Posterior cingulate gyrus (tissue), 11 donors: ENCODE data around the gene TREML4.
"Not testable (repeated sequence)": the region's sequence is repeated elsewhere in the genome, so short reads cannot be mapped to it uniquely, and the experiment has no call there.

Experiments used
- DNase-seq, 10 donors: peaks; one replicate each; pipeline versions ENCODE4 v3.0.0 to v3.0.0-alpha.2; 2020 to 2021; ENCODE audit warnings: mixed read lengths in 3 of 10
- intact Hi-C: fragments of 100-400 bp; cut with DNase I; formaldehyde crosslinking; loops from one replicate; pipeline ENCODE4 v1.15.1; 2023

TREML4 gene, protein sequence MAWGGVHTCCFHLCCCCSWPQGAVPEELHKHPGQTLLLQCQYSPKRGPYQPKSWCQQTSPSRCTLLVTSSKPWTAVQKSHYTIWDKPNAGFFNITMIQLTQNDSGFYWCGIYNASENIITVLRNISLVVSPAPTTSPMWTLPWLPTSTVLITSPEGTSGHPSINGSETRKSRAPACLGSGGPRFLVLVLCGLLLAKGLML

GRCh38 chr6:41228096-41228495 is at the start of gene TREML4:
Gene TREML4 (plus strand): TSS chr6:41228349. CDS start chr6:41228428, 79 bp downstream.
- intact Hi-C loops = no loop called here
- no peak for DNase-seq

GRCh38 chr6:41179163-41179562 is 49.0 kb upstream of the TREML4 start:
- DNase-seq = no peak
- intact Hi-C loops = no loop called here

DNA sequence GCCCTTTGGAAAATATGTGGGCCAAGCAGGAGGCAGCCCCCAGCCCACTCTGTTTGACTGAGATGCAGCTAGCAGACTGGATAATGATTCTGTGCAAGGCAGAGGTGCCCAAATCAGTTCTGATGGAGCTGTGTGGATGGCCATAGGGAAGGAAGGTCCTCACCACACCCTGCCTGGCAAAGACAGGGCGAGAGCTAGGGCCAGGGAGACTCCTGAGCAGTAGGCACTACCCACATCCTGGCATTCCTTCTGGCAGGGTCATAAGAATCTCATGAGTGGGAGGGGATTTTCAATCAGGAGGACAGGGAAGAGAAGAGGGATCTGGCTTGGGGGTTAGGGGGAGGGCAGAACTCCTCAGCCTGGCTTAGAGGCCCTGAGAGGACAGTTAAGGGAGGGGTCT is 46.6 kb upstream of the TREML4 start:
- intact Hi-C loops = no loop called here
- no peak for DNase-seq

GRCh38 chr6:41182069-41183034 is 45.8 kb upstream of the TREML4 start:
- DNase-seq = no peak
- intact Hi-C loops = no loop called here

DNA sequence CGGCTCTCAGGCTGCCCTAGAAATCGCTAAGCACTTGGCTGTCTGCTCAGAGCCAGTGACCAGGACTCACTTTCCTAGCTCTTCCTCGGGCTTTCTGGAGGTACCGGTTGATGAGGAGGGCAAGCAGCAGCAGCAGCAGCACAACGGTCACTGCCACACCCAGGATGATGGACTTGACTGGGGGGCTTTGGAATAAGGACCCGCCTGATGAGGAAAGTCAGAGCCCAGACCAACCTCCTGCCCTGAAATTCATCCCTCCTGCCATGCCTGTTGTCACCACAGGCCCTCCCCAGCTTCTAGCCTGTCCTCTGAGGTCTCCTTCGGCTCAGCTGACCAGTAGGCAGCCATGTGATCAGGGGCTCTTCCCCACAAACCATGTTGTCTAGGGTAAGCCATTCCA is 43.4 kb upstream of the TREML4 start:
- intact Hi-C loops = no loop called here

DNA sequence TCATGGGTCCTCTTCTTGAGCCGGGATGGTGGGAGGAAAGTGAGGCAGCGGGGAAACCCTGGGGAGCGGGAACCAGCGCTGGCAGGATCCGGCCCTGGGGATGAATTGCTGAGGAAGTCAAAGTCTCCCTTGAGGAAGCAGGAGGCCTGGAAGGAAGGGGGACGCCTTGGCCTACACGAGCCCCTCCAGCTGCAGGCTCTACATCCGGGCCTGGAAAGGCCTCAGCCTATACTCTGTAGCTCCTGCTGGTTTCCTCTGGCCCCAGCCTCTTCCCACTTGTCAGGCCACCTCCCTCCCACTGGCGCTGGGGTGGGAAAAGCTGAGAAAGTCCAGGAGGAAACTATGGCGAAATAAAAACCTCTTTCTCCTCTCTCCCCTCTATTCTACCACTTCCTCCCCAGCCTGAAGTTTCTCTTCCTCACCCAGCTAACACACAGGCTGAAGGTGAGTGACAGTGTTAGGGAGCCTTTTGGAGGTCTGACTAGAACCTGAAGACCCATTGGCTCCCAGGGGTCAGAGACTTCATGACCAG is 42.1 kb upstream of the TREML4 start:
- intact Hi-C loops = no loop called here
- DNase-seq = no peak

More for the DNA sequence above, 43.4 kb upstream of the TREML4 start:
- DNase-seq = no peak

- intact Hi-C loops = no loop called here
These were observed 39.9 kb upstream of the TREML4 start for GRCh38 chr6:41187924-41188886.

DNA sequence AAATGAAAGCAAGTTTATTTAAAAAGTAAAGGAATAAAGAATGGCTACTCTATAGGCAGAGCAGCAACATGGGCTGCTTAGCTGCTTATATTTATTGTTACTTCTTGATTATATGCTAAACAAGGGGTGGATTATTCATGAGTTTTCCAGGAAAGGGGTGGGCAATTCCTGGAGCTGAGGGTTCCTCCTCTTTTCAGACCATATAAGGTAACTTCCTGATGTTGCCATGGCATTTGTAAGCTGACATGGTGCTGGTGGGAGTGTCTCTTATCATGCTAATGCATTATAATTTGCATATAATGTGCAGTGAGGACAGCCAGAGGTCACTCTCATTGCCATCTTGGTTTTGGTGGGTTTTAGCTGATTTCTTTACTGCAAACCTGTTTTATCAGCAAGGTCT is 39.1 kb upstream of the TREML4 start:
- intact Hi-C loops, DNase-seq: not testable (repeated sequence)

More at GRCh38 chr6:41187924-41188886, 39.9 kb upstream of the TREML4 start:
- no peak for DNase-seq

DNA sequence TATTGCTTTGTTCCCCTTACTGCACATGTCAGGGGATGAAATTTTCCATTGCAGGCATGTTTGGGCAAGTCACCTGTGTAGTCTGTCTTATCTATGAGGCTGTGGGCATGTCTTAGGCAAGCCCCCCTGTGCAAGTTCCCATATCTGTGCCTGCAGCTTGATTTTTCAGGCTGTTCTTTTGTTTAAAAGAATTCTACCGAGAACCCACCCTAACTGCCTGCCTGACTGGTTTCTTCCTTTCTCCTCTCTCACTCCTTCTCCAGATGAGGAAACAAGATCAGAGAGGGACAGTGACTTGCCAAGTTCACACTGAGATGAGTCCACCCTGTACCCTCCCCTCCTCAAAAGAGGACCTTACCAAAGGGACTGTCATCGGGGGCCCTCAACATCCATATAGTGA is 38.2 kb upstream of the TREML4 start:
- no peak for DNase-seq
- intact Hi-C loops = no loop called here

DNA sequence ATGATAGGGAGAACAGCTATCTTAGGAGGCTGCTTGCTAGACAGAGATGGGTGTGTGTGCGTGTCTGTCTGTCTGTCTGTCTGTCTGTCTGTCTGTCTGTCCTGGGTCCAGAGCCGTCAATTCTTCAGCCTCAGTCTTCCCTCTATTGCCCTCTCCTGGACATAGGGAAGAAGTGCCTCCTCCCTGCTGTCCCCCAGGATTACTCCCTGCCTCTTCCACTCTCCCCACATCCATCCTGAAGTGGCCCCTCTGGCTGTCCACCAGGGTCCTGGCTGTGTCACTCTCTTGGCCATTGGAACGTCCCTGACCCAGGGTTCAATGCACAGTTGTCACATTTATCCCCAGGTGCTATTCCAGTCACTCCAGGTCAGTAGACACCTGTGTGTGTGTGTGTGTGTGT is 37.4 kb upstream of the TREML4 start:
- DNase-seq = no peak

DNA sequence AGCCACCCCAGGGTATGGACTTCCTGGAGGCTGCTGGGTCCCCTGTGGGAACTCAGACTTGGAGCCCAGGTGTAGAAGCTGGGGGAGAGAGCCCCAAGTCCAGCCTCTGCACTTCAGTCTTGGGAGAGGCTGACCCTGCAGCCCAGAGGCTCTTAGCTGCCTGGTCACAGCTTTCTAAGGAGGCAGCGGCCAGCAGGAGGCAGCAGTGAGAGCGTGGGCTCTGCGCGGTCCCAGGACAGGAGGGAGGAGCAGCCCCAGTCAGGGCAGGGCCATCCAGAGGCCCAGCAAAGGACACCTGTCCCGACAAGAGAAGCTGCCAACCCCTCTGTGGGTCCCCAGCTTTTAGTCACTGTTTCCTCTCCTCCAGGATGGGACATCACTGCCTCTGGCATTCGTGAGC is 36.6 kb upstream of the TREML4 start:
- no peak for DNase-seq
- intact Hi-C loops = no loop called here

More for the DNA sequence above, 37.4 kb upstream of the TREML4 start:
- intact Hi-C loops = no loop called here

DNA sequence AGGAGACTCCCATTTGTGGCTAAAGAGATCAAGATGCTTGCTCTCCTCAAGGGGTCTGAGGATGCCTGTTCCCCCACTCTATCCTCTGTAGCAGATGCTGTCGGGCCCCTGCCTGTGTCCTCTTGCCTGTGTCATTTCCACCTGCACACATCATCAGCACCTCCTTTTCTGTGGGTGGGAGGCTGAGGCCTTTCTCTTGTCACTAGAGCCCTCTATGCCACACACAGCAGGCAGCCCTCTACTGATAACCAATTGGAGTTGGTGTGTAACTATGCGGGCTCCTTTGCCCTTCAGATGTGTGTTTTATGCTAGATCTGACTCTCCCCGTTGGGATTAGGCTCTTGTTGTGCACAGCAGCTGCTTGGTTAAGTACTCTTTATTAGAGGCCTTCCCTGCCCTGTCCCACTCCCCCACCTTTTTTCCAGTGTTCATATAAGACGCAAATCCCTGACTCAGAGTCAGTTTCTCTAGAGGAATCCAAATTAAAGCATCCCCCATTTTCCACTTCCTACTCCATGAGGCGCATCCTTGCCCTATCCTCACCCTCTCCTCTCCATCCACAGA is 34.9 kb upstream of the TREML4 start:
- intact Hi-C loops = no loop called here
- DNase-seq = no peak

DNA sequence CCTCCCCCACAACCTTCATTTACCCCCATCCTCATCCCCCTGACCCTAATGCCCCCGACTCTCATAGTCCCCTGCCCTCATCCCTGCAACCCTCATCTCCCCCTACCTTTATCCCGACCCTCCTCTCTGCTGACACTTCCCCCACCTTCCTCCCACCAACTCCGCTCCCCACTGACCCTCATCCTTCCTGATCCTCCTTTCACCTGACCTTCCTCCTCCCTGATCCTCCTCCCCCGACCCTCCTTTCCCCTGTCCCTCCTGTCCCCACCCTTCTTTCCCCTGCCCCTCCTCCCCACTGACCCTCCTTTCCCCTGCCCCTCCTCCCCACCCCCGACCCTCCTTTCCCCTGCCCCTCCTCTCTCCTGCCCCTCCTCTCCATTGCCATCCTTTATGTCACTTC is 34.3 kb upstream of the TREML4 start:
- intact Hi-C loops = no loop called here

GRCh38 chr6:41194386-41194785 is 33.8 kb upstream of the TREML4 start:
- intact Hi-C loops = no loop called here
- no peak for DNase-seq

More for the DNA sequence above, 34.3 kb upstream of the TREML4 start:
- no peak for DNase-seq

GRCh38 chr6:41197234-41197633 is 30.9 kb upstream of the TREML4 start:
- DNase-seq = no peak
- intact Hi-C loops = no loop called here

- intact Hi-C loops = no loop called here
- no peak for DNase-seq
These were observed 28.4 kb upstream of the TREML4 start for GRCh38 chr6:41199552-41200246.

GRCh38 chr6:41200296-41200900 is 27.8 kb upstream of the TREML4 start:
- intact Hi-C loops = no loop called here
- no peak for DNase-seq

DNA sequence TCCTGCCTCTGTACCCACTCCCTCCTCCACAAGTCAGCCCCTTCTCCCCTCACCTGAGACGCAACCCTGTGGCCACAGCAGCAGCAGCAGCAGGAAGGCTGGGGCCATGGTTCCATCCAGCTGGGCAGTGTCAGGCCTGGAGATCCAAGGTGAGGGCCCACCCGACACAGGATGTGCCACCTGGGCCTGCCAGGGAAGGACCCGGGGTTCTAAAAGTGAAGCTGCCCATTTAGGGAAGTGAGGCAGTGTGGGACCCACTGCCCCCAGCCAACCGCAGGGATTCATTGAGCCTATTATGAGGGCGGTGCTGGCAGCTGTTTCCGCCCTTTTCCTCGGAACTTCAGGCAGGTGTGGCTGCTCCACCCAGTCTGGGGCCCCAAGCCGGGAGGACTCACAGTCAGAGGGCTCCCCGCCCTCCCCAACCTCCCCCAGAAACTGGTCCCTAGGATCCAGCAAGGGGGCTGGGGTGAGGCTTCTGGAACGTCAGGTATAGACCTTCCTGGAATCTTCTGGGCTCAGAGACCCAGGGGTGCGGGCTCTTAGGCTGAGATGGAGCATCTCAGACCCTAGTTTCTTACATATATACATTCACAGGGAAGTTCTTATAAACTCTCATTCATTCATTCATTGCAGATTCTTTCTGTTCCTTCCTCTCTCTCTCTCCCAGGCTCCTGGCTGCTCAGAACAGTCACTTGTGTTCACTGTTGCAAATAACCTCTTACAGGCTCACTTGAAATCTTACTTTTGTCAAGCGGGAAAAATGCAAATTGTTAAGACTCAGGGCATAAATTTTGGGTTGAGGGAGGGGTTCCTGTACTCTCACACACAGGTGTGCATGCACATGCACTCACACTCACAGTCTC is 27.0 kb upstream of the TREML4 start, which contains the start of gene TREML2:
TREML2 (minus strand) TSS at position 249 of the 863 bp plus-strand sequence; CDS start at position 108, 141 bp downstream.
- no peak for DNase-seq
- intact Hi-C loops = no loop called here
